SH-SY5Y (cell line): ENCODE data around the gene AKAP6.

Experiments
- GATA2 ChIP-seq: IDR thresholded peaks from 2 replicates; pipeline ENCODE4 v1.6.1; 2011; ENCODE audit warnings: mild to moderate bottlenecking, low read depth, low read length
- GATA3 ChIP-seq: IDR thresholded peaks from 2 replicates; pipeline ENCODE4 v1.6.1; 2011; ENCODE audit warnings: low read depth, mild to moderate bottlenecking, low read length, moderate library complexity

DNA sequence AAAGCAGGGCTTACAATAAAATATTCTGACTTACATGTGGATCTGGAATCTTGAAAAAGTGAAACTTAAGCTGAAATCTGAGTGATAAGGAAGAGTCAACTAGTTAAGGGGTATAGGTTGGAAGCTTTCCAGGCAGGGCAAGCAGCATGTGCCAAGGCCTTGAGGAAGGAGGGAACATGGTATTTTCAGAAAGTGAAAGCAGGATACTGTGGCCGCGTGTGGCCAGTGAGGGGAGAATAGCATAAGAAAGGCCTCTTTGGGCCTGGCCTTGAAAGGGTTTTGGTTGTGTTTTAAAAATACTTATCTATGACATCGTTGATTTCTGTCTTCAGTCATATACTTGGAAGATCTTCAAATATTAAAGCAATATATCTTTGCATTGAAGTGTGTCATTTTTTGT lies 213.4 kb downstream of the AKAP6 start:
- TF ChIP-seq GATA3: no peak
- no peak for TF ChIP-seq GATA2
